Renal pelvis (tissue), 12 donors: Measurements from ENCODE around the gene ACTBL2. TPM values are rescaled to one million over a fixed set of nuclear protein-coding genes. Genes with fewer than 3 reads are reported as not detected.
"Not testable (repeated sequence)": the region's sequence is repeated elsewhere in the genome, so short reads cannot be mapped to it uniquely, and the experiment has no call there.

ENCODE experiments used
- DNase-seq: peaks from one replicate; pipeline ENCODE4 v3.0.0-alpha.2; 2013
- long read RNA-seq, 16 experiments: transcript quantifications; one replicate each; lab custom pipeline, GENCODE V29; 2026
- polyA plus RNA-seq, 3 donors: library from polyadenylated mRNA; unstranded; fragments of 120-200 nt; gene quantifications; one replicate each; pipeline ENCODE4 v1.2.1, GENCODE V29; 2013; ENCODE audit not compliant: insufficient read length in 3 of 3

ACTBL2 gene
- not detected for polyA plus RNA-seq
- long read RNA-seq, donor 1: 0 reads
- long read RNA-seq, donor 2: 0 reads
- long read RNA-seq, donor 3: 0 reads
- long read RNA-seq, donor 4: 0 reads
- long read RNA-seq, donor 5: 0 reads
- long read RNA-seq, donor 6: 0 reads
- long read RNA-seq, donor 7: 0 reads
- long read RNA-seq, donor 8: 0 reads
- long read RNA-seq, donor 9: 0 reads
- long read RNA-seq, donor 10: 0 reads
- long read RNA-seq, donor 11: 0 reads
- long read RNA-seq, donor 12: 0 reads
- long read RNA-seq, donor 13: 0 reads
- long read RNA-seq, donor 14: 0 reads
- long read RNA-seq, donor 15: 0 reads
- long read RNA-seq, donor 16: 0 reads

- no peak for DNase-seq
Observed at GRCh38 chr5:57482671-57483106, at the start of gene ACTBL2. TSS of gene ACTBL2 (minus strand) at chr5:57482811. CDS start at chr5:57482707, 104 bp downstream.

- no peak for DNase-seq
Observed at GRCh38 chr5:57531333-57531732, 48.7 kb upstream of the ACTBL2 start.

- no peak for DNase-seq
Observed at GRCh38 chr5:57529864-57530263, 47.3 kb upstream of the ACTBL2 start.

GRCh38 chr5:57527870-57528269, 45.3 kb upstream of the ACTBL2 start:
- DNase-seq: peak; percentile 33

- DNase-seq: no peak
Observed at GRCh38 chr5:57524348-57525060, 41.9 kb upstream of the ACTBL2 start.

- DNase-seq: not testable (repeated sequence)
Observed at GRCh38 chr5:57522477-57522876, 39.9 kb upstream of the ACTBL2 start.

GRCh38 chr5:57518415-57518814, 35.8 kb upstream of the ACTBL2 start:
- not testable (repeated sequence) for DNase-seq

- DNase-seq: no peak
Observed at GRCh38 chr5:57517250-57517649, 34.6 kb upstream of the ACTBL2 start.

- DNase-seq: no peak
Observed at GRCh38 chr5:57513785-57514184, 31.2 kb upstream of the ACTBL2 start.

GRCh38 chr5:57511321-57511720, 28.7 kb upstream of the ACTBL2 start:
- DNase-seq: no peak

GRCh38 chr5:57509501-57510260, 27.1 kb upstream of the ACTBL2 start:
- DNase-seq: no peak

GRCh38 chr5:57508211-57508610, 25.6 kb upstream of the ACTBL2 start:
- no peak for DNase-seq

- DNase-seq: no peak
Observed at GRCh38 chr5:57505272-57506200, 22.9 kb upstream of the ACTBL2 start.

- DNase-seq: no peak
Observed at GRCh38 chr5:57504357-57504756, 21.7 kb upstream of the ACTBL2 start.

GRCh38 chr5:57503433-57503832, 20.8 kb upstream of the ACTBL2 start:
- no peak for DNase-seq

GRCh38 chr5:57501414-57502201, 19.0 kb upstream of the ACTBL2 start:
- DNase-seq: no peak

GRCh38 chr5:57499262-57500050, 16.8 kb upstream of the ACTBL2 start:
- peak; percentile 63 for DNase-seq

- no peak for DNase-seq
Observed at GRCh38 chr5:57497733-57498132, 15.1 kb upstream of the ACTBL2 start.

GRCh38 chr5:57495285-57496086, 12.9 kb upstream of the ACTBL2 start:
- DNase-seq: no peak
